Stimulated activated CD4-positive, alpha-beta T cell treated with anti-CD3 and anti-CD28 coated beads, Interleukin-4, amount 100 ng/mL, for 48 hours (primary cell): ENCODE measurements around the gene VWF.
"Not testable (repeated sequence)": the region's sequence is repeated elsewhere in the genome, so short reads cannot be mapped to it uniquely, and the experiment has no call there.

Experiments
- DNase-seq, 2 donors: peaks; one replicate each; pipeline ENCODE4 v3.0.0-alpha.2; 2020; ENCODE audit warnings: low read depth in 2 of 2

VWF gene

DNA sequence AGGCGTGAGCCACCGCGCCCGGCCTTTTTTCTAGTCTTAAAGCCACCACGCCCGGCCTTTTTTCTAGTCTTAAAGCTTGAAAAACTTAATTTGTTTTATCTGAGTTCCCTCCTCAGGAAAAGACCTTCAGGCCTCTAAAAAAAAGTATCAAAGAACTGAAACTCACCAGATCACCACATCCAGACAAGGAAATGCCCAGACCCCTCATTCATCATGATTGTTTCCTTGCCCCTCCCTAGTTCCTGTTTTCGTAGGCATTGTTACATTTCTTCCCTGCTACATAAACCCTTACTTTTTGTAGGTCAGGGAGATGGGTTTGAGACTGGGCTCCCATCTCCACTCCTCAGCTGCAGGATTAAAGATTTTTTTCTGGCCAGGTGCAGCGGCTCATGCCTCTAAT is 21.1 kb upstream of the VWF start:
- DNase-seq, result no peak

DNA sequence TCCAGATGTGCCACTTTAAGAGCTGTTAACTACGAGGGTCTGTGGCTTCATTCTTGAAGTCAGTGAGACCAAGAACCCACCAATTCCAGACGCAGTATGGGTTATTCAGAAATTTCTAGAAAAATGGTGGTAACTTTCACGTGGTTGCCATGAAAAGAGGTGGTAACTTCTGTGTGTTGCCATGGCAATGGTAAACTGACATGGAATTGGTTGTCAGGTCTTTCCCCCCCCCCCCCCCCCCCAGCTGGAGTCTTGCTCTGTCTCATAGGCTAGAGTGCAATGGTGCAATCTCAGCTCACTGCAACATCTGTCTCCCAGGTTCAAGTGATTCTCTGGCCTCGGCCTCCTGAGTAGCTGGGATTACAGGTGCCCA is 18.8 kb upstream of the VWF start:
- DNase-seq, result no peak

DNA sequence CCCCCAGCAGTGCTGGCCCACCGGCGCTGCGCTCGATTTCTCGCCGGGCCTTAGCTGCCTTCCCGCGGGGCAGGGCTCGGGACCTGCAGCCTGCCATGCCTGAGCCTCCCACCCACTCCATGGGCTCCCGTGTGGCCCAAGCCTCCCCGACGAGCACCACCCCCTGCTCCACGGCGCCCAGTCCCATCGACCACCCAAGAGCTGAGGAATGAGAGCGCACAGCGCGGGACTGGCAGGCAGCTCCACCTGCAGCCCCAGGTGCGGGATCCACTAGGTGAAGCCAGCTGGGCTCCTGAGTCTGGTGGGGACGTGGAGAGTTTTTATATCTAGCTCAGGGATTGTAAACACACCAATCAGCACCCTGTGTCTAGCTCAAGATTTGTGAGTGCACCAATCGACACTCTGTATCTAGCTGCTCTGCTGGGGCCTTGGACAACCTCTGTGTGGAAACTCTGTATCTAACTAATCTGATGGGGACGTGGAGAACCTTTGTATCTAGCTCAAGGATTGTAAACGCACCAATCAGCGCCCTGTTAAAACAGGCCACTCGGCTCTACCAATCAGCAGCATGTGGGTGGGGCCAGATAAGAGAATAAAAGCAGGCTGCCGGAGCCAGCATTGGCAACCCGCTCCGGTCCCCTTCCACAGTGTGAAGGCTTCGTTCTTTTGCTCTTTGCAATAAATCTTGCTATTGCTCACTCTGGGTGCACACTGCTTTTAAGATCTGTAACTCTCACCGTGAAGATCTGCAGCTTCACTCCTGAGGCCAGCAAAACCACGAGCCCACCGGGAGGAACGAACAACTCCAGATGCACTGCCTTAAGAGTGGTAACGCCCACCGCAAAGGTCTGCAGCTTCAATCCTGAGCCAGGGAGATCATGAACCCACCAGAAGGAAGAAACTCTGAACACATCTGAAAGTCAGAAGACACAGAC is 18.2 kb upstream of the VWF start:
- not testable (repeated sequence) for DNase-seq

DNA sequence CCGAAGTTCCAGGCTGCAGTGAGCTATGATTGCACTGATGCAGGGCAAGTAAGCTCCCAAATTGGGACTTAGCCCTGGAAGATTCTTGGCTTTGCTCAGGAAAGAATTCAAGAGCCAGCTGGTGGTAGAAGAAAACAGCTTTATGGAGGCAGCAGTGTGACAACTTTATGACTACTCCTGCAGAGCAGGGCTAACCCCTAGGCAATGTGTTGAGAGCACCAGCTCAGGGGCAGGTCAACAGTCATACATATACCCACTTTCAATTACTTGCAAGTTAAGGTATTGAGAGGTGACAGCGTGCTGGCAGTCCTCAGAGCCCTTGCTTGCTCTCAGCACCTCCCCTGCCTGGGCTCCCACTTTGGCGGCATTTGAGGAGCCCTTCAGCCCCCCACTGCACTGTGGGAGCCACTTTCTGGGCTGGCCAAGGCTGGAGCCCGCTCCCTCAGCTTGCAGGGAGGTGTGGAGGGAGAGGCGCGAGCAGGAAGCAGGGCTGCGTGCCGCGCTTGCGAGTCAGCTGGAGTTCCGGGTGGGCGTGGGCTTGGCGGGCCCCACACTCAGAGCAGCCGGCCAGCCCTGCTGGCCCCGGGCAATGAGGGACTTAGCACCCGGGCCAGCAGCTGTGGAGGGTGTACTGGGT is 17.4 kb upstream of the VWF start:
- DNase-seq, result not testable (repeated sequence)

DNA sequence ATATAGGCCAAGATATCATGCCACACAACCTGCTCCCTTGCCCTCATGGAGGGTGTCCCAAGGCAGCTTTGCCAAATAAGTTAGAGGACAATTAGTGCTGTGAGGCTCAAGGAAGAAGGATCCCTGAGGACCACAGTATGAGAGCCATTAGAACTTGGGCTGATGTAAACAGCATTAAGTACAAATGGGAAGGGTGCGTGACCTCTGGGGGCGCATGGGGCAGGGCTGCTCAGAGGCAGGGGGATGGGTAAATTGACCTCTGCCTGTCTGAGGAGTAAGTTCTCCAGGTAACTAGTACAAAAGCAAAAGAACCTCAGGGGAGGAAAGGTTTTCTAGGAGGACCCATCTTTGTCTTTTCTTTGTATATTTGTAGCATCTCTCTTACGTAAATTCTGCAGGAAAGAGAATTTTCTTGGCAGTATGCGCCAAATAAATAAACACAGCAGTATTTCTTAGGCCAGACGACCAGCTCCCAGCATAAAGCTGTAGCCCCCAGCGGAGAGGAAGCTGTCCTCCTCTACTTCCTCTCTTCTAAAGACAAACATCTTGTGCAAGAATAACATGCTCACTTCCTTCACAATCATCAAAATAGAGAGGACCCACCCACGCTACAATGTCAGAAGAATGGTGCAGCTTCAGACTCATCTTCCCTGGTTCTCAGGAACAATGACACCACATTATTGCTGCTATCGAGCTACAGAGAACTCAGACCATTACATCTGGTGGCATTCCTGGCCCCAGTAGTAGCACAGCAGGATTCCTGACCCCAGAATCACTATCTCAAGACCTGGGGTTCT is 16.4 kb upstream of the VWF start:
- peak; percentile 7 to 17 for DNase-seq

DNA sequence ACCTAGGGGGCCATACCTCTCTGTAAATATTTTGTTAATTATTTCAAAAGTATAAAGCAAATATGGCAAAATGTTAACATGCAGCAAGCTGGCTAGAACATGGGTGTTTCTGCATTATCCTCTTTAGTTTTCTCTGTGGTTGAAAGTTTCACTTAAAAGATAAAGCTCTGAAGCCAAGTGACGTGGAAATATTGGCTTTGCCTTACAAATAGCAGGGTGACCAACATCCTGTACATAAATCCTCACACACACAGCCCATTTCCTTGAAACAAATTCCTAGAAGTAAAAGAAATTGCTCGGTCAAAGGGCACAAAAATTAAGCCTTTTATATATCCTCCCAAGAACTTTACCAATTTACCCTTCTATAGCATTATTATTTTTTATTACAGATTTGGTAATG is 10.6 kb upstream of the VWF start:
- DNase-seq, result no peak

DNA sequence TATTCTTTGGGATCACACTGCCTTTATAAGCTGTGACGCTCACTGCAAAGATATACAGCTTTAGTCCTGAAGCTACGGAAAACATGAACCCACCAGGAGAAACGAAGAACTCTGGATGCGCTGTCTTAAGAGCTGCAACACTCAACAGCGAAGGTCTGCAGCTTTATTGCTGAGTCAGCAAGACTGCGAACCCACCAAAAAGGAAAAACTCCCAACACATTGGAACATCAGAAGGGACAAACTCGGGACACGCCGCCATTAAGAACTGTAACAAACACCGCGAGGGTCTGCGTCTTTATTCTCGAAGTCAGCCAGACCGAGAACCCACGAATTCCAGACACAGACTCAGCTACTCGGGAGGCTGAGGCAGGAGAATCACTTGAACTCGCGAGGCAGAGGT is 9.2 kb upstream of the VWF start:
- DNase-seq, result no peak

DNA sequence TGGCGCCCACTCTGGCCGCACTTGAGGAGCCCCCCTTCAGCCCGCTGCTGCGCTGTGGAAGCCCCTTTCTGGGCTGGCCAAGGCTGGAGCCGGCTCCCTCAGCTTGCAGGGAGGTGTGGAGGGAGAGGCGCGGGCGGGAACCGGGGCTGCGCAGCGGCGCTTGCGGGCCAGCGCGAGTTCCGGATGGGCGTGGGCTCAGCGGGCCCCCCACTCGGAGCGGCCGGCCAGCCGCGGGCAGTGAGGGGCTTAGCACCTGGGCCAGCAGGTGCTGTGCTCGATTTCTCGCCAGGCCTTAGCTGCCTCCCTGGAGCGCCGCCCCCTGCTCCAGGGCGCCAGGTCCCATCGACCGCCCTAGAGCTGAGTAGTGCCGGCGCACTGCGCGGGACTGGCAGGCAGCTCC is 8.0 kb upstream of the VWF start:
- no peak for DNase-seq

DNA sequence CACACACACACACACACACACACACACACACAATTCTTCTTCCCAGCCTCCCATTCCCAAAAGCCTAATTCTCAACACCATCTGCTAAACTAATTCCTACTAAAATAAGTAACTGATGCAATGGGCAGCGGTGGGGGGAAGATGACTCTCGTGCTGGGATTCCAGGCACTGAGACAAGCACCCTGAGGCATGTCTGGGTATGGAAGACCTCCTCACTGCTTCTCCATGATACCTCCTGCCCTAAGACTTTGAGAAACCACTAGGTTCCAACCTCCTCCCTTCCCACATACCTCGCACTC is 789 bp upstream of the VWF start:
- DNase-seq, result no peak

DNA sequence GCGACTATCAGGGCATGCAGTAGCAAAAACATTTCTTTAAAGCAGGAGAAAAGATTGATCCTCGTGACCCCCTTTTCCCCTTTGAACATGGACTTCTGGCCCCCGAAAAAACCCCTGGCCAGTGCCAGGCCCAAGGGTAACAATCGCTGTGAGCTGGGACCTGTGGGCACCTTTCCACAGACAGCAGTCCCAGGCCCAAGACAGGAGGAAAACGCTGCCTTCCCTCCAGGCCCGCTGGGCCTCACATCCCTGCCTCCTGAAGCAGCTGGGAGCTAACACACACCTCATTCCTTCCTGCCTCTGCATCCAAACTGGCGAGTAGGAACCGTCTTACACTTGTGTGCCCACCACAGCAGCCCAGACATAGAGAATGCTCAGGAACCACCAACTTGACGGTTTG is 1.2 kb downstream of the VWF start:
- no peak for DNase-seq

DNA sequence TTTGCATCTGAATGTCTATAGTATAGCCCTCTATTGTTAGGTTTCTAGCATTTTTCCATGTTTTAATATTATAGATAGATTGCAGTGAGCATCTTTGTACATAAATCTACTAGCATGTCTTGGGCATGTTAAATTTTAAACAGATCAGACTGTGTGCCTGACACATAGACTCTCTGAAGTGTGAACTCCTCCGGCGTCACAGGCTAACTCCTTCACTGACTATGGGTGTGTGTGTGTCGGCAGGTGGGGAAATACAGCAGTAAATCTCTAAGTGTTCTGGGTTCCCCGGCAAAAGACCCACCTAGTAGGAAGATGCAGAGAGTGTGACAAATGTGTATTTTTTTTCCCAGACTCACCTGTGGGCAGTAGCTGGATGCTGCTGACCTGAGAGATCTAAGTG is 2.3 kb downstream of the VWF start:
- no peak for DNase-seq

DNA sequence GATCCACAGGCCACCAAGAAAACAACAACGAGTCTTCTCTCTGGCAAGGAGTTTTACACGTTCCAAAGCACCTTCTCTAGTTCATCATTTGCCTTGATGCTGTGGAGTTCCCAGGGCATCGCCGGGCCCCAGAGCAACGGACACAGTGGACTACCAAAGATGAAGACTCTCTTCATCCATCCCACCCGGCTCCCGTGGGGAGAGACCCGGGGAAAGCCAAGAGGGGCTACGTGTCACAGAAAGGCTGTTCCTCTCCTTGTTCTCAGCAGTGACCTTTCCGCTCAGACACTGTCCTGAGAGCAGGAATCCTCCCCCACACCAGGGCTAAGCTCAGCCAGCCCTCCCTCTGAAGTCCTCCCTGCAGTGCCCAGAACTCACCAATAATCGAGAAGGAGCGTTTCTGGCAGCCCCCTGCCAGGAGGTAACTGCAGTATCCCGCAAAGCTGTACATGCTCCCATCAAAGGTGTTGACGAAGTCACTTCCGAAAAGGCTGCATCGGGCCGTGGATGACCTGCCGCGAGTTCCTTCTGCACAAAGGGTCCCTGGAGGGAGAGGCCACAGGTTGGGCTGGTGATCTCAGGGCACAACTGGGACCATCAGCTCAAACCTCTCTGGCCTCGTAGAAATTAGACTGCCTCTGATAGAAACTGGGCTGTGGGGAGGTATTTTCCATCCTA is 3.5 kb downstream of the VWF start:
- no peak for DNase-seq

DNA sequence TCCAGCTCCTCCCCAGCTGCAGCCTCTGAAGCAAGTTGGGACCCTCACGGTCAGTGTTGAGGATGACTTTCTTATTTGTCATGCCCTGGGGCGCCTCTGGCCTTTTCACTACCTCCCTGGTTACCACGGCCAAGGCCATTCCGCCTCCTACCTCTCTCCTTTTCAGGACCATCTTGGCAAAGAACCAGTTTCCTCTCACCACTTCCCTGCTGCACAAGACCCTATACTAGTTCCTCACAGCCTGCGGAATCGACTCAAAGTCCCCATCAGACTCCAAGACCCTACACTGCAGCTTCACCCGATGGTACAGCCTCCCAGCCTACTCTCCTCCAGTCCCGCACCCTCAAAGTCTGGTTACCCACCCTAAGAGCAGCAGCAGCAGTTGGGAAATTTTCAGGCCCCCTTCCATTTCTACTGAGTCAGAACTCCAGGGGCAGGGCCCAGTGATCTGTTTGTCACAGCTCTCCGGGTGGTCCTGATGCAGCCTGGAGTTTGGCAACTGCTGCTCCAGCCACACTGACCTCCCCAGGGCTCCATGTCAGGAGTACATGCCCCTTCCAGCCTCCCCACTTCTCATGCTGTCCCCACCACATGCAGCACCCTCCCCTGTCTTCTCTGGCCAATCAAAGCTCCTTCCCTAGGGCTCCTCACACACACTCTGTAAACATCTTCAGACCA is 5.4 kb downstream of the VWF start:
- no peak for DNase-seq

DNA sequence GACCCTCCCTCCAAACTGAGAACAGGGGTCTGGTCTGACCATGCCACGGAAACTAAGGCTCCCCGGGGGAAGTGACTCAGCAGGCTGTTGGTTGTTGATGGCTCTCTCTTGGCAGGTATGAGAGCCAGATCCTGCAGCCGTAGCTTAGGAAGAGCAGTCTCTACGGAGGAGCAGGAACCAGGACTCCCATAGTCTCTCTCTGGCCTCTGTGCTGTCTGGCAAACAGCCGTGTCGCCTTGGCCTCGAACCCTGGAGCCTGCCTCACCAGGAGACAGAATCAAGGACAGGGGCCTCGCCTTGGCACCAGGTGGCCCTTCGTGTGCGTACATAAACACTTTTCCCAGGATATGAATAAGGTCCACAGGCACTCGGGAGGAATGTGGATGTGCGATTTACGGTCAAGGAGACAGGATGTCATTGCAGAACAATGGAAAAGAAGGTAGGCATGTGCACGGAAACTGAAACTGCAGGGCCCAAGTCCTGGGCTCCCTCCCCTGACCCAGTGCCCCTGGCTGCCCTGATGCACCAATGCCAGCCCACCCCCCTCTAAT is 7.9 kb downstream of the VWF start:
- no peak for DNase-seq

DNA sequence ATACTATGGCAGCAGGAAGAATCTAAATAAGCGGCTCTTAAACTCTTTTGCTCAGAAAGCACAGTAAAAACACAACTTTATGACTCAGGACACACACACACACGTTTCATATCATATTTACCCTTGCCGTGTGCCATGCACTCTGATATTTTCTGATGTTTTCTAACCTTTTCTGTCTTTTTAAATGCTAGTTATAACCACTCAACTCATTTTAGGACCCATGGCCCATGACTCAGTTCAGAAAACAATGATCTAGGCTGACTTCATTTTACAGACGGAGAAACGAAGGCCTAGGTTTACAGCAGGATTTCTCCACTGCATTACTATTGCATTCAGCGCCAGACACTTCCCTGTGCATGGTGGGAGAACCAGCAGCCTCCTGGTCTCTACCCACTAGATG is 9.1 kb downstream of the VWF start:
- no peak for DNase-seq

DNA sequence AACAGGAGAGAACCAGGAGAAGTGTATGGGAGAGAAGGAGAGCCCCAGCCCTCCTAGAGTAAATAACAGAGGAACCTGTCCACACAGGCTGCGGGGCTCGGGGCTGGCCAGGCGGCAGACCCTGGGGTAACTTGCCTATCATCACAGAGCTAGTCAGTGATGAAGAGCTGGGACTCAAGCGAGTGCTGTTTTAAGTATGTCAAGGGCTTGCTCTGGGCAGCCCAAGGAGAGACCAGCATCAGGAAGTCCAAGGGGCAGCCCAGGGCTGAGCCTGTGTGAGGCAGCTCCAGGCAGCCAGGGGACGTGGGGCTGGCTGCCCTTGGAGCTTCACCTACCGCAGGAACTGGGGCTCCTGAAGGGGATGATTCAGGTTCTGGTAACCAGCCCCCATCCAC is 10.0 kb downstream of the VWF start:
- no peak for DNase-seq

DNA sequence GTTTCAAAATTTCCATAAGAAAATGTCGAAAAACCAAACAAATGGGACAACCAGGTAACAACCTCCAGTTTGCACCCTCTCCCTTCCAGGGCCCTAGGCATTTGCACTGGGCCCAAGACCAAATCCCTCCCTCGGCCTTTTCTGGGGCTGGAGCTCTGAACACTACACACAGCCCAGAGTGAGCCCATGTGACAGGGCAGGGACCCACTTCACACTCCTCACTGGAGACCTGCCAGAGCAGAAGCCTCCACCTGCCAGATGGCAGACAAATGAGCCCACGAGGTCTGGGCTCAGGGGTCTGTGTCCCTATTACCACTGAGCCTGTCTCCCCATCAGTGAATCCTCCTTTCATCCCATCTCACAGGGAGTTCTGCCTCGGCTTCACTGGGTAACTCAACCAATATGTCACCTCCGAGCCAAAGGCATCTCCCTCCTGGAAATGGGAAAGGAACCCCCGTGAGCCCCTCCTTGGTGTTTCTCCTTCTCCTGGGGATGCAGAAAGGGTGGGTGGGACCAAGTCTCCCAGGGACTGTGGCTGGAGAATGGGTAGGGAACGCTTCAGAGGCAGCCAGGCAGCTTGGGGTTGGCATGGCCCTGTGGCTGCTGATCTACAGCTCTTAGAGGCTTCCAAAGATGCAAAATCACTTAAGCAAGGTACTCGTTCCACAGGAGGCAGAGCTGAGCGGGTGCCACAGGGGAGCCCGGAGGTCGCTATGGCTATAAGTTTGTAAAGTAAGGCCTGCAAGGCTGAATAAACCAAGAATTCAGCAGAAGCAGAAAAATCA is 10.6 kb downstream of the VWF start:
- no peak for DNase-seq

DNA sequence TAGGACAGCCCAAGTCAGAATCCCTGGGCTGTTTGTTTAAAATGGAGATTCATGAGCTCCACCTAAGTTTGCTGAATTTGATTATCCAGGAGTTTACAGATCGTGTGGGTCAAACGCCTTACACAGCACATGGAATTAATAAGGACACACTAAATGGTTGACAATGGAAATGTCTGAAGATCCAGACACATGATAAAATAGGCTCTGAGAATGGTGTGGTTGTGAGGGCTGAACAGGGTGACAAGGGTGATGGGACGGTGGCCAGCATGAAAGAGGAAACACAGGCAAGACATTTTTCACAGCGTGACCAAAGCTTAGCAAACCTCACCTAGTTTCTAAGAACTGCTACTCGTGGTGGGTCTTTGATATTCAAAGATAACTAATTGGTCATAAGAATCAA is 12.5 kb downstream of the VWF start:
- DNase-seq, result no peak

DNA sequence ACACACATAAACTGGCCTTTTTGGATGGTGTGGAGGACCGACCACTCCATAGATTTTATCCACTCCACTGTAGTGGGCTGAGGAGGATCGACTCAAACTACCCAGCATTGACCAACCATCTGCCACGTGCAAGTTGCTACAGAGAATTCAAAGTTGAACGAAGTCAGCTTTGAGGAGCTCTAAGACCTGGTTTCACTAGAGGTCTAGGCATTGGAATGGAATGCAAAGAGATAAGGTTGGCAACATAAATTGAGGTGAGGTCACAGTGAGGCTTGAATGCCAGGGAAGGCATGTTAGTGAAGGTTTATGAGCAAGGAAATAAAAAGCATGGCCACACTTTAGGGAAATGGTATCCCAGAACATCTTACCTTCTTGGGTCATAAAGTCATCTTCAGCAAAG is 14.5 kb downstream of the VWF start:
- no peak for DNase-seq

DNA sequence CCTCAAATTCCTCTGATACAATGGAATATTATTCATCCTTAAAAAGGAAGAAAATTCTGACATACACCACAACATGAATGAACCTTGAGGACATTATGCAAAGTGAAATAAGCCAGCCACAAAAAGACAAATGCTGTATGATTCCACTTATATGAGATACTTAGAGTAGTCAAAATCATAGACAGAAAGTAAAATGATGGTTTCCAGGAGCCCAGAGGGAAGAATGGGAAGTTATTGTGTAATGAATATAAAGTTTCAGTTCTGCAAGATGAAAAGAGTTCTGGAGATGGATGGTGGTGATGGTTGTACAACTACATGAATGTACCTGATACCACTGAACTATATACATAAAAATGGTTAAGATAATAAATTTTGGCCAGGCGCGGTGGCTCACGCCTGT is 18.3 kb downstream of the VWF start:
- DNase-seq, result no peak

DNA sequence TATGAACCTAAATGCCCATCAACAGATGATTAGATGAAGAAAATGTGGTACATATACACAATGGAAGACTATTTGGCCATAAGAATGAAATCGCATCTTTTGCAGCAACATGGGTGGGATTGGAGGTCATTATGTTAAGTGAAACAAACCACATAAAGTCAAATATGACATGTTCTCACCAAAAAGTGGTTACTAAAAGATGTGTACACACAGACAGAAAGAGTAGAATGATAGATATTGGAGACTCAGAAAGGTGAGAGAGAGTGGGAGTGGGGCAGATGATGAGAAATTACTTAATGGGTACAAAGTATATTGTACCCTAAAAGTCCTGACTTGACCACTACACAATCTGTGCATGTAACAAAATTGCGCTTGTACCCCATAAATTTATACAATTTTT is 19.6 kb downstream of the VWF start:
- DNase-seq, result no peak
